Hindlimb muscle (tissue), 1 donor: Measurements from ENCODE around the gene PRCD. TPM values are rescaled to one million over a fixed set of nuclear protein-coding genes. Genes with fewer than 3 reads are reported as not detected.

Experiments used
- DNase-seq: peaks from one replicate; pipeline ENCODE4 v3.0.0-alpha.2; 2013
- polyA plus RNA-seq: library from polyadenylated mRNA; unstranded; fragments of 120-200 nt; gene quantifications from one replicate; pipeline ENCODE4 v1.2.1, GENCODE V29; 2013; ENCODE audit not compliant: insufficient read length

Gene PRCD
- 4.6 TPM for polyA plus RNA-seq

- no peak for DNase-seq
These were observed at the start of gene PRCD for GRCh38 chr17:76539631-76540271. Gene PRCD, plus strand, starts transcription at chr17:76540044. Its CDS starts 98 bp downstream, at chr17:76540142.

GRCh38 chr17:76490112-76490710 lies 49.6 kb upstream of the PRCD start:
- no peak for DNase-seq

GRCh38 chr17:76491271-76492122 lies 48.3 kb upstream of the PRCD start:
- DNase-seq = no peak

GRCh38 chr17:76492123-76492988 lies 47.5 kb upstream of the PRCD start:
- DNase-seq = no peak

- peak; percentile 54 for DNase-seq
These were observed 46.8 kb upstream of the PRCD start for GRCh38 chr17:76492989-76493501.

- DNase-seq = no peak
These were observed 46.2 kb upstream of the PRCD start for GRCh38 chr17:76493505-76494167.

GRCh38 chr17:76495663-76496400 lies 44.0 kb upstream of the PRCD start:
- no peak for DNase-seq

- no peak for DNase-seq
These were observed 43.4 kb upstream of the PRCD start for GRCh38 chr17:76496464-76496863.

GRCh38 chr17:76497699-76497978 lies 42.2 kb upstream of the PRCD start:
- no peak for DNase-seq

- peak; percentile 67 for DNase-seq
These were observed 41.6 kb upstream of the PRCD start for GRCh38 chr17:76497979-76498875.

- no peak for DNase-seq
These were observed 41.0 kb upstream of the PRCD start for GRCh38 chr17:76498876-76499251.

- DNase-seq = no peak
These were observed 40.6 kb upstream of the PRCD start for GRCh38 chr17:76499267-76499667.

- no peak for DNase-seq
These were observed 39.6 kb upstream of the PRCD start for GRCh38 chr17:76500074-76500746.

GRCh38 chr17:76500747-76501017 lies 39.2 kb upstream of the PRCD start:
- DNase-seq = no peak

- peak; percentile 65 for DNase-seq
These were observed 38.6 kb upstream of the PRCD start, which contains the start of gene RHBDF2 for GRCh38 chr17:76501018-76501826. Gene RHBDF2, minus strand, starts transcription at chr17:76501423. Its CDS starts 19,899 bp downstream, at chr17:76481524.

GRCh38 chr17:76501827-76502307 lies 38.0 kb upstream of the PRCD start:
- DNase-seq = no peak

GRCh38 chr17:76502341-76503211 lies 37.3 kb upstream of the PRCD start:
- no peak for DNase-seq

GRCh38 chr17:76504117-76504516 lies 35.7 kb upstream of the PRCD start:
- DNase-seq = no peak
